Activated CD4-positive, alpha-beta memory T cell treated with anti-CD3 and anti-CD28 coated beads for 36 hours (primary cell): ENCODE measurements around the gene SEC11A. TPM values are rescaled to one million over a fixed set of nuclear protein-coding genes. Genes with fewer than 3 reads are reported as not detected.
"Not testable (repeated sequence)": the region's sequence is repeated elsewhere in the genome, so short reads cannot be mapped to it uniquely, and the experiment has no call there.

Source experiments
- CTCF ChIA-PET: fragments of 350-600 bp; sonication (Branson Sonifier 250); formaldehyde crosslinking; loops from one replicate; lab custom pipeline; 2021; ENCODE audit warnings: antibody characterized with exemption, inconsistent platforms; lab: Charles Lee
- POLR2A ChIA-PET: fragments of 350-600 bp; sonication (Branson Sonifier 250); formaldehyde crosslinking; loops from one replicate; lab custom pipeline; 2021; ENCODE audit warnings: antibody characterized with exemption; lab: Charles Lee
- DNase-seq: peaks from one replicate; pipeline ENCODE4 v3.0.0-alpha.2; 2020
- H3K27ac Mint-ChIP-seq: one replicate; pipeline ENCODE4 v1.8.0; 2021; ENCODE audit warnings: mixed read lengths
- H3K27me3 Mint-ChIP-seq: one replicate; pipeline ENCODE4 v1.8.0; 2021; ENCODE audit warnings: mixed read lengths
- H3K36me3 Mint-ChIP-seq: one replicate; pipeline ENCODE4 v1.8.0; 2021; ENCODE audit warnings: mixed read lengths
- H3K4me1 Mint-ChIP-seq: one replicate; pipeline ENCODE4 v1.8.0; 2021; ENCODE audit warnings: low read depth, mixed read lengths
- H3K4me3 Mint-ChIP-seq: one replicate; pipeline ENCODE4 v1.8.0; 2021; ENCODE audit warnings: mild to moderate bottlenecking, mixed read lengths
- H3K9me3 Mint-ChIP-seq: one replicate; pipeline ENCODE4 v1.8.0; 2021; ENCODE audit warnings: mixed read lengths
- intact Hi-C: fragments of 100-400 bp; cut with micrococcal nuclease; formaldehyde crosslinking; loops from one replicate; pipeline ENCODE4 v1.15.1; 2023
- total RNA-seq, 2 experiments: library from RNA; stranded (reverse); gene quantifications; one replicate each; pipeline ENCODE4 v1.2.3, GENCODE V29; 2021

Gene SEC11A
- total RNA-seq, 2 experiments from 2014 or later, result 132 to 136 TPM

DNA sequence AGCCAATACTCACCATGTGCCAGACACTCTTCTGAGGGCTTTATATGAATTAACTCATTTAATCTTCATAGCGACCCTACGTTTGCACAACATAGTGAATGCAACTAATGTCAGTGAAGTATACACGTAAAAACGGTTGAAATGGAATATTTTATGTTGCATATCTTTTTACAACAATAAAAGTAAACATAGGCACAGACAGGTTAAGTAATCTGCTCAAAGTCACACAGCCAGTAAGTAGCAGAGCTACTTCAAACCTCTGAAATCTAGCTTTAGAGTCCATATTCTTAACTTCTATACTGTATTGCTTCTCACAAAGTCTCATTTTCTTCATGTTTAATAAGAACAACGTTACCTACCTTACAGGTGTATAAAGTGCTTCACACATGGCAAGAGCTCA, 1.6 kb downstream of the SEC11A start:
- Mint-ChIP-seq H3K9me3 (no peaks in the 10 kb centered on the region), H3K36me3 (peaks cover 14% of the 10 kb centered on the region), H3K4me3 (peak overlapping the region; percentile 92), H3K27me3 (no peaks in the 10 kb centered on the region), H3K27ac (no peak overlapping the region), H3K4me1 (peaks cover 39% of the 10 kb centered on the region)
- ChIA-PET POLR2A (interaction anchor here (0.6 to 3.2 kb wide), 7 partner anchors 10 to 36 kb away, joined by 3 to 58 read pairs (median 4); no protein-coding TSS in a partner anchor), CTCF (interaction anchor here (0.5 to 4.6 kb wide), 4 partner anchors 22 to 126 kb away, joined by 3 to 25 read pairs (median 4); partner anchors contain the start of gene WDR73)
- intact Hi-C loops, result no loop called here
- DNase-seq, result no peak

DNA sequence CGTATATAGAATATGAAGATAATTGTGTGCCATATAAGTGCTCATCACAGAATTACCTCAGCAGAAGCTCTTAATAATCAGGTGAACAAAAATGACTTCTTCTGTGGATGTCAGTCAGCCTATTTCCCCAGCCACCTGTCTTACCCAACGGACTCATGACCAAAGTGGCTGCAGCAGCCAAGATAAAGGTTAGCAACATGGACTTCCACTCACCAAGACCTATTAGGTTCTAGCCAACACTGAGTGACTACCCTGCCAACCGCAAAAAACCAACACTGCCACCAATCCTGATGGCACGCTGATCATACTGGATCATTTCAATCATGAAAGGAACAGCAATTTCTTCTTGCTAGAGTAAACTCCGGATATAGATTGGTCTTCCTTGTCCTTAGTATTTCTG, 12.1 kb downstream of the SEC11A start:
- H3K4me3 Mint-ChIP-seq, result no peak overlapping the region
- no peaks in the 10 kb centered on the region for H3K27me3 Mint-ChIP-seq
- intact Hi-C loops, result no loop called here
- H3K4me1 Mint-ChIP-seq, result peaks cover 67% of the 10 kb centered on the region
- CTCF ChIA-PET, result no interaction called here
- no peaks in the 10 kb centered on the region for H3K9me3 Mint-ChIP-seq
- no peak overlapping the region for H3K27ac Mint-ChIP-seq
- peaks cover 11% of the 10 kb centered on the region for H3K36me3 Mint-ChIP-seq
- no peak for DNase-seq
- POLR2A ChIA-PET, result interaction anchor here (3.0 kb wide), 1 partner anchor 12 kb away, joined by 10 read pairs; the partner anchor contains the start of gene SEC11A

DNA sequence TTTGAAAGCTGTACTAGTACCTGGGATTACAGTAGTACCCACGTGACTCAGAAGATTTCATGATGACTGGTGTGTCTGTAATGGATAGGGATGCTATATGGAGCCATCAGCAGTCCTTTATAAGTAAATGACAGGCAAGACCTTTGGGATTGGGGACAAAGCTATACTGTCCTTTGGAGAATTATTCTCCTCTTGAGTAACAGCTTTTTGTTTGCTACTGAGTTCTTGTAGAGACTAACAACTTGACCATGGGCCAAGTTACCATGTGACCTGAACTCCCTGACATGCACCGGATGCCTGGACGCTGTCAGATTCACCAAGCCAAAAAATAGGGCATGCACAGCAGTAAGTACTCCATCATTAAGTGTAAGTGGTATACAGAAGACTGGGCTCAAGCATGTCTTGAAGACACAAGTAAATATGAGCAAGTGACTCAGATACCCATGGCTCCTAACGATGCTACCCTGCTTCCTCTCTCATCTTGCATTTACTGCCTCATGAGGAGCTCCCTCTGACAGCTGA, 12.9 kb downstream of the SEC11A start:
- H3K27ac Mint-ChIP-seq, result peak overlapping the region; percentile 7
- POLR2A ChIA-PET, result interaction anchor here (3.0 kb wide), 1 partner anchor 13 kb away, joined by 10 read pairs; the partner anchor contains the start of gene SEC11A
- CTCF ChIA-PET, result no interaction called here

DNA sequence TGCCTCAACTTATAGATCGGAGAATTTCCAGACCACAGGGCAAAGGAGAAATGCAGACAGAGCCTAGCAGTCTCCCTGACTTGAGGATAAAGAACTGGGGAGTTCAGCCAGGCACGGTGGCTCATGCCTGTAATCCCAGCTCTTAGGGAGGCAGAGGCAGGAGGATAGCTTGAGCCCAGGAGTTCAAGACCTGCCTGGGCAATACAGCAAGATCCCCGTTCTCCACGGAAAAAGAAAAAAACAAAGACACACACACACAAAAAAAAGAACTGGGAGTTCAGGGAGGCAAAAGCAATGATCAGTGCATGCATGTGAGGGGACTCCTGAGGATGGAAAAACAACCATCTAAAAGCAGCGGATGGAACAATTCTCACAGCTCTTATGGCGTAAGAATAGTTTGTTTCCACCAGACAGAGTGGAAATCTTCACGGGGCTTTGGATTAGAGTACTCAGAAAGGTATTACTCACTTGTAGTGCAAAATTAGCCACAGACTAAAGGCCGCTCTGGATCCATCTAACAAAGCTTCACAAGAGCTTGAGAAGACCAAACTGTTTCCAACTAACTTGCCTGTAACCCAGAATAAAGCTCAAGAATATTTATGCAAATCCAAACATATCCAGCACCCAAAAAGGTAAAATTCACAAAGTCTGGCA, 16.3 kb downstream of the SEC11A start:
- CTCF ChIA-PET, result interaction anchor here (0.6 to 1.3 kb wide), 2 partner anchors 24 to 46 kb away, joined by 3 to 6 read pairs; partner anchors contain the start of gene WDR73

More for the DNA sequence above, 12.9 kb downstream of the SEC11A start:
- Mint-ChIP-seq H3K4me3 (no peak overlapping the region), H3K9me3 (no peaks in the 10 kb centered on the region), H3K4me1 (peaks cover 67% of the 10 kb centered on the region), H3K27me3 (no peaks in the 10 kb centered on the region), H3K36me3 (peaks cover 8% of the 10 kb centered on the region)
- DNase-seq, result no peak
- intact Hi-C loops, result no loop called here

DNA sequence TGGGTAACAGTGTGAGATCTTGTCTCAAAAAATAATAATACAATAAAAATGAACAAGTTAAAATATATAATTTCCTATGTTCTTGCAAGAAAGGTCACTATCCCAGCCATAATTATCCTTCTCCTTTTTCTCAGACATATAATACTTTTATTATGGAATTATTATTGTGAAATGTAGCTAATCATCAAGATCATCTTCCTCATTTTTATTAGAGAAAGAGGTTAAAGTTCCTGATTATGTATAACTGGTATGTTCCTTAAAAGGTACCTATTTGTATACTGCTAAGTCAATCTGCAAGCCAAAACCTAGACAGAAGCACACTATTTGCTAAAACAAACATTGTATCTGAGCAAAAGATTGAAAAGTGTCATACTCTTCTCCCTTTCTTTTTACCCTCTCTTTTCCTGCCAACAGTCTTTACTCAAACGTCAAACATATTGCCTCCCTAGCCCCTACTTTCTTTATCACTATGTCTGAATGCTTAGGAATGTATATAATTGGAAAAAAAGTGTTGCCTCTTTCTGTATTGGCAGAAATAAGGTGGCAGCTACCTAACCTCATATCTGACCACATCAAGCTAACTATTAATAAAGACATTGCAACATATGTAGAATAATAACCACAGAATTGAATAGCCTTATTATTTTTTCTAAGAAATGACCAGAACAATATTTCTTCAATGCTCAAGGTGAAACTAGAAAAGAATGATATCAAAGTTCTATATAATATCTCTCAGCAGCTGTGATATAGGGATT, 18.5 kb downstream of the SEC11A start:
- DNase-seq, result no peak
- Mint-ChIP-seq H3K4me1 (peaks cover 58% of the 10 kb centered on the region), H3K27ac (no peak overlapping the region), H3K36me3 (peaks cover 3% of the 10 kb centered on the region), H3K4me3 (no peak overlapping the region), H3K9me3 (no peaks in the 10 kb centered on the region), H3K27me3 (no peaks in the 10 kb centered on the region)
- ChIA-PET CTCF (interaction anchor here (0.6 to 1.0 kb wide), 2 partner anchors 26 to 36 kb away, joined by 3 to 5 read pairs; no protein-coding TSS in a partner anchor), POLR2A (interaction anchor here (0.6 to 1.4 kb wide), 4 partner anchors 19 to 92 kb away, joined by 3 to 5 read pairs (median 4); no protein-coding TSS in a partner anchor)
- intact Hi-C loops, result no loop called here

More for the DNA sequence above, 16.3 kb downstream of the SEC11A start:
- Mint-ChIP-seq H3K9me3 (no peaks in the 10 kb centered on the region), H3K4me1 (peaks cover 70% of the 10 kb centered on the region), H3K36me3 (peaks cover 6% of the 10 kb centered on the region), H3K4me3 (no peak overlapping the region), H3K27me3 (no peaks in the 10 kb centered on the region), H3K27ac (peak overlapping the region; percentile 68)
- no peak for DNase-seq
- intact Hi-C loops, result no loop called here
- POLR2A ChIA-PET, result interaction anchor here (0.7 to 1.0 kb wide), 3 partner anchors 15 to 48 kb away, joined by 3 to 5 read pairs (median 4); no protein-coding TSS in a partner anchor

DNA sequence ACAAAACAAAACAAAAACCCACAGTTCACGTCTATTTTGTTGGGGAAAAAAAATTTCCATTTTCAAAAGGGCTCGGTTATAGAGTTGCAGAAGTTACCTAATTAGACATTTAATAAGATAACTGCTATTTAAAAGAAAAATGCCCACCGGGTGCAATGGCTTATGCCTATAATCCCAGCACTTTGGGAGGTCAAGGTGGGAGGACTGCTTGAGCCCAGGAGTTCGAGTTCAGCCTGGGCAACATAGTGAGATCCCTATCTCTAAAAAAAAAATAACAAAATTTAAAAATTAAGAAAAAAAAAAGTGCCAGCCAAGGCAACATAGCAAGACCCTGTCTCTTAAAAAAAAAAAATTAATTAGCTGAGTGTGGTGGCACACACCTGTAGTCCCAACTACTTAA, 19.2 kb downstream of the SEC11A start:
- no peak overlapping the region for H3K27ac Mint-ChIP-seq
- H3K27me3 Mint-ChIP-seq, result no peaks in the 10 kb centered on the region
- intact Hi-C loops, result no loop called here
- ChIA-PET CTCF (no interaction called here), POLR2A (interaction anchor here (0.6 to 1.4 kb wide), 3 partner anchors 20 to 92 kb away, joined by 3 to 5 read pairs (median 4); no protein-coding TSS in a partner anchor)
- peaks cover 63% of the 10 kb centered on the region for H3K4me1 Mint-ChIP-seq
- H3K9me3 Mint-ChIP-seq, result no peaks in the 10 kb centered on the region
- H3K4me3 Mint-ChIP-seq, result no peak overlapping the region
- H3K36me3 Mint-ChIP-seq, result peaks cover 3% of the 10 kb centered on the region
- DNase-seq, result no peak

DNA sequence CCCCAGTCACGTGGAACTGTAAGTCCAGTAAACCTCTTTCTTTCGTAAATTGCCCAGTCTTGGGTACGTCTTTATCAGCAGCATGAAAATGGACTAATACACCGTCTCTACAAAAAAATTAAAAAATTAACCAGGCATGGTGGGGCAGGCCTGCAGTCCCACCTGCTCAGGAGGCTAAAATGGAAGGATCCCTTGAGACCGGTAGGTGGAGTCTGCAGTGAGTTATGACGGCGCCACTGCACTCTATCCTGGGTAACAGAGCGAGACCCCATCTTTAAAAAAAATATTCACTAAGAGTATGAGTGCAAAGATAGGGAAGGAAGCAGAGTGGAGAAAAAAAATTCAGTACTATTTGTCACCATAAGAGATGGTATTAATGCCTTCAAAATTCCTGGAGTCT, 25.6 kb downstream of the SEC11A start:
- ChIA-PET CTCF (no interaction called here), POLR2A (no interaction called here)
- peaks cover 33% of the 10 kb centered on the region for H3K36me3 Mint-ChIP-seq
- no peak overlapping the region for H3K27ac Mint-ChIP-seq
- intact Hi-C loops, result no loop called here
- H3K4me3 Mint-ChIP-seq, result no peak overlapping the region
- no peak for DNase-seq
- no peaks in the 10 kb centered on the region for H3K27me3 Mint-ChIP-seq
- no peaks in the 10 kb centered on the region for H3K9me3 Mint-ChIP-seq
- peaks cover 24% of the 10 kb centered on the region for H3K4me1 Mint-ChIP-seq

DNA sequence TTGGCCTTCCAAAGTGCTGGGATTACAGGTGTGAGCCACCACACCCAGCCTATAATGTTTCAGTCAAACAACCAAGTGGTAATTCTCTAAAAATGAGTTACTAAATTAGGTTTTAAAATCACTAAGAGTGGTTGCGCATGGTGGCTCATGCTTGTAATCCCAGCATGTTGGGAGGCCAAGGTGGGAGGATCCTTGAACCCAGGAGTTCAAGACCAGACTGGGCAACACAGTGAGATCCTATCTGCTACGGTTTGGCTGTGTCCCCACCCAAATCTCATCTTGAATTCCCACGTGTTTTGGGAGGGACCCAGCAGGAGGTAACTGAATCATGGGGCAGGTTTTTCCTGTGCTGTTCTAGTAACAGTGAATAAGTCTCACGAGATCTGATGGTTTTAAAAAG, 26.1 kb downstream of the SEC11A start:
- no peak overlapping the region for H3K27ac Mint-ChIP-seq
- intact Hi-C loops, result no loop called here

DNA sequence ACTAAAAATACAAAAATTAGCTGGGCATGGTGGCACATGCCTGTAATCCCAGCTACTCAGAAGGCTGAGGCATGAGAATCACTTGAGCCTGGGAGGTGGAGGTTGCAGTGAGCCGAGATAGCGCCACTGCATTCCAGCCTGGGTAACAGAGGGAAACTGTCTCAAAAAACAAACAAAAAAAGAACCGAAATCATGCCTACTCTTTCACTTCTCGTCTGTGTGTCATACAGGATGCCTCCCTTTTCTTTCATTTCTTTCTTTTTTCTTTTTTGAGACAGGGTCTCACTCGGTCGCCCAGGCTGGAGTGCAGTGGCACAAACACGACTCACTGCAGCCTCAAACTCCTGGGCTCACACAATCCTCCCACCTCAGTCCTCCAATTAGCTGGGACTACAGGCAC, 29.5 kb downstream of the SEC11A start:
- peaks cover 57% of the 10 kb centered on the region for H3K36me3 Mint-ChIP-seq
- H3K27me3 Mint-ChIP-seq, H3K9me3 Mint-ChIP-seq, CTCF ChIA-PET, H3K4me3 Mint-ChIP-seq, DNase-seq, intact Hi-C loops, POLR2A ChIA-PET: not testable (repeated sequence)
- H3K4me1 Mint-ChIP-seq, result peaks cover 33% of the 10 kb centered on the region
- peak overlapping the region; percentile 67 for H3K27ac Mint-ChIP-seq

More for the DNA sequence above, 26.1 kb downstream of the SEC11A start:
- Mint-ChIP-seq H3K4me3 (no peak overlapping the region), H3K4me1 (peaks cover 28% of the 10 kb centered on the region), H3K36me3 (peaks cover 37% of the 10 kb centered on the region), H3K9me3 (no peaks in the 10 kb centered on the region), H3K27me3 (no peaks in the 10 kb centered on the region)
- POLR2A ChIA-PET, result no interaction called here
- no peak for DNase-seq
- CTCF ChIA-PET, result no interaction called here

DNA sequence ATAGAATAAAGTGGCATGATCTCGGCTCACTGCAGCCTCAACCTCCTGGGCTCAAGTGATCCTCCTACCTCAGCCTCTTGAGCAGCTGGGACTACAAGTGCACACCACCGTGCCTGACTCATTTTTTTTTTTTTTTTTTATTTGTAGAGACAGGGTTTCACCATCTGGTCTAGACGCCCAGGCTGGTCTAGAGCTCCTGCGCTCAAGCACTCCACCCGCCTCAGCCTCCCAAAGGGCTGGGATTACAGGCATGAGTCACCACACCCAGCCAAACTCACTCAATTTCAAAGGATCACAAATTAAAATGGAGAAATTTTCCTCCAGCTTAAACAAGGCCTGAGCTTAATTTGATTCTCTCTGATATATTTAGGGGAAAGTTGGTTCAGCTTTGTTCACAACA, 30.6 kb downstream of the SEC11A start:
- Mint-ChIP-seq H3K36me3 (peaks cover 54% of the 10 kb centered on the region), H3K4me3 (no peak overlapping the region), H3K27ac (no peak overlapping the region), H3K4me1 (peaks cover 36% of the 10 kb centered on the region), H3K27me3 (no peaks in the 10 kb centered on the region), H3K9me3 (no peaks in the 10 kb centered on the region)
- DNase-seq, result no peak
- intact Hi-C loops, result loop anchor here (2.0 kb wide), 1 partner anchor 27 kb away; the partner anchor contains the start of gene NMB
- ChIA-PET CTCF (no interaction called here), POLR2A (no interaction called here)

DNA sequence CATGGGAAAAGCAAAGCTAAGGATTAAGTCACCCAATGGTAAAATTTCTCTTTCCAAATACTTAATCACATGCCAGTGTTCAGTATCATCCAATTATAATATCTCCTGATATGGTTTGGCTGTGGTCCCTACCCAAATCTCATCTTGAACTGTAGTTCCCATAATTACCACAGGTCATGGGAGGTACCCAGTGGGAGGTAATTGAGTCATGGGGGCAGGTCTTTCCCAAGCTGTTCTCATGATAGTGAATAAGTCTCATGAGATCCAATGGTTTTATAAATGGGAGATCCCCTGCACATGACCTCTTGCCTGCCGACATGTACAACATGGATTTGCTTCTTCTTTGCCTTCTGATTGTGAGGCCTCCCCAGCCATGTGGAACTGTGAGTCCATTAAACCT, 31.8 kb downstream of the SEC11A start:
- Mint-ChIP-seq H3K27me3 (no peaks in the 10 kb centered on the region), H3K4me3 (no peak overlapping the region), H3K9me3 (no peaks in the 10 kb centered on the region), H3K4me1 (peaks cover 34% of the 10 kb centered on the region), H3K27ac (no peak overlapping the region), H3K36me3 (peaks cover 53% of the 10 kb centered on the region)
- POLR2A ChIA-PET, result no interaction called here
- intact Hi-C loops, result loop anchor here (2.0 kb wide), 1 partner anchor 25 kb away; the partner anchor contains the start of gene NMB
- CTCF ChIA-PET, result no interaction called here
- DNase-seq, result no peak
